H4 (cell line): ENCODE data around the gene NAPA. TPM values are rescaled to one million over a fixed set of nuclear protein-coding genes. Genes with fewer than 3 reads are reported as not detected.

Experiments
- DNase-seq: peaks from one replicate; pipeline ENCODE4 v3.0.0-alpha.2; 2015; ENCODE audit warnings: low spot score
- total RNA-seq: library from RNA; depleted of rRNA; stranded (reverse); fragments of >200 nt; shearing (Covaris generic); gene quantifications from 2 replicates; pipeline ENCODE4 v1.2.3, GENCODE V29; 2014

NAPA gene
- total RNA-seq, 1 experiment from 2014 or later: 135 TPM

DNA sequence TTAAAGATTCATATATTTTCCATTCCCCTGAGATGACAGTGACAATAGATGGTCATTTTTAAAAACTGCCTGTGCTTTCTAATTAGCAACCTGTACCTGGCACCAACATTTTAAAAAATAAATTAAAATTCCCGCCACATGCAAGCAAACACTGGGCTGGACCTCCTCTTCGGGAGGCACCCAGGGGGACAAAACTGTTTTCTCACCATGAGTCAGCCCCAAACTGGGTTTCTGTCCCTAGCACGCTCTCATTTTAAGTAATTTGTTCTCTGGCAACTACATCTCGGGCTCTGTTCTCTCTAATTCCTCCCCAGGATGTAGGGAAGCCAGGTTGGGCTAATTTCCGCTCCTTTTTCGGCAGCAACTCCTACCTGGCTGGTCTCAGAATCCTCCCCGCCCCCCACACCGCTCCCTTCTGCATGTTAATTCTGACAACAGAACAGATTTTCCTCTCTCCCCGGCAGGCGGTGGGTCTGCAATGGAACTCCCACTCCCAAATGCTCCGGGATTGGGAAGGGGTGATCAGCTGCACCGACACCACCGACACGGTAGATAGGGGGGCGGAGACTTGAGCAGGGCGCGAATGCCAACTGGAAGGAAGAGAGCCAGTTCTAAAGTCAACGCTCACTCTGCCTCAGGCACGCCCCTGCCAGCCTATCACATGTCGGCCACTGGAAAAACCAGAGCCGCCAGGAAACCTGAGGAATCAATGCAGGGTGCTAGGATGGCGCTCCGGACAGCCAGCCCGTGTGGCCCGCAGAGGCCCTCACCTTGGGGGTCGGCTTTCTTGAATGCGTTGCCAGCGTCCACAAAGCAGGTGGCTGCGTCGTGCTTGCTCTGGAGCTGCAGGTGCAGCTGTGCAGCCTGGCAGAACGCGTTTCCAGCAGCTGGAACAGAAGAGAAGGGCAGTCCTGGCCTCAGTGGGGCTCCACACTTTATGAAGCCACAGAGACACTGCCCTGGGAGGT, 14.7 kb downstream of the NAPA start:
- no peak for DNase-seq

GRCh38 chr19:47499371-47499770, 15.5 kb downstream of the NAPA start:
- DNase-seq: no peak

- no peak for DNase-seq
Measured at GRCh38 chr19:47498561-47498960, 16.3 kb downstream of the NAPA start.

- DNase-seq: no peak
Measured at GRCh38 chr19:47497821-47498520, 16.9 kb downstream of the NAPA start.

GRCh38 chr19:47497050-47497766, 17.7 kb downstream of the NAPA start:
- no peak for DNase-seq

GRCh38 chr19:47495478-47496372, 19.1 kb downstream of the NAPA start:
- no peak for DNase-seq

DNA sequence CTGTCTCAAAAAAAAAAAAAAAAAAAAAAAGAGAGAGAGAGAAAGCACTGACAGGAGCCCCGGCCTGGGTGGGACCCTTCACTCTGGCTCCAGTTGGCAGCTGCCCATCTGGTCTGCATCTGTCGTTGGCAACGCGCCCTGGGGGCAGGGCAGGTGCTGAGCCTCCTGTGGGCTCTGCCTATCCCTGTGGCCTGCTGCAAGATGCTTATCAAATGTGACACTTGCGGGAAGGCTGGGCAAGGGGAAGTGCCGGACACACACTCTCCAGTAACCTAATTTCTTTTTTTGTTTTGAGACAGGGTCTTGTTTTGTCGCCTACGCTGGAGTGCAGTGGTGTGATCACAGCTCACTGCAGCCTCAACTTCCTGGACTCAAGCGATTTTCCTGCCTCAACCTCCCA, 20.1 kb downstream of the NAPA start:
- DNase-seq: no peak

DNA sequence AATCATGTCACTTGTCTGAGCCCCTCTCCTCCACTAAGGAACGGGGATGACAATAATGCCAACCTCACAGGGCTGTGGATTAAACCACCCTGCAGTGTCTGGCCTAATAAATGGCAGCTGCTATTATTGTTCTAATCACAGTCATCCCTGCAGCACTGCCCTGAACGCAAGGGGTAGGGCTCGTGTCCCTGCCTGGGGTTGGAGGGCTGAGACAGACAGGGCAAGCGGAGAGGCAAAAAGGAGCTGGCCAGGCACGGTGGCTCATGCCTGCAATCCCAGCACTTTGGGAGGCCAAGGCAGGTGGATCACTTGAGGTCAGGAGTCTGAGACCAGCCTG, 20.7 kb downstream of the NAPA start:
- no peak for DNase-seq

GRCh38 chr19:47493378-47494210, 21.3 kb downstream of the NAPA start:
- no peak for DNase-seq

- no peak for DNase-seq
Measured at GRCh38 chr19:47492571-47493377, 22.1 kb downstream of the NAPA start.

- no peak for DNase-seq
Measured at GRCh38 chr19:47492137-47492533, 22.7 kb downstream of the NAPA start.

- no peak for DNase-seq
Measured at GRCh38 chr19:47491358-47492136, 23.3 kb downstream of the NAPA start.

DNA sequence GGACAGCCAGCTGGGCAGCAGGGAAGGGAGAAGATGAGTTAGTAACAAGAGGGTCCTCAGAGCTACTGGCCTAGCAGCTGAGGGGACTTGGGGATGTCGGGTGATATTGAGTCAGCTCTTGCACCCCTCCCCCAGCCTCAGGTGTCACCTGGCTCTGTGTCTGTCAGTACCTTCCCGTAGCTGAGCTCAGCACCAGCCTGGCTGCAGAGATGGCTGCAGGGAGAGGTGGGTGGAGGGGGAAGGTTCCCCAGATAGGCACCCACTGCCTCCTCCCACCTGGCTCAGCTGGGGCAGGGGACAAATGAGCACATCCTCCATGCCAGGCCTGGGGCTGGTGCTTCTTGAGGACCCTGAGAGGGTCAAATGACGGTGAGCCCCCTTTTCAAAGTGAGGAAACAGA, 24.0 kb downstream of the NAPA start:
- DNase-seq: no peak

DNA sequence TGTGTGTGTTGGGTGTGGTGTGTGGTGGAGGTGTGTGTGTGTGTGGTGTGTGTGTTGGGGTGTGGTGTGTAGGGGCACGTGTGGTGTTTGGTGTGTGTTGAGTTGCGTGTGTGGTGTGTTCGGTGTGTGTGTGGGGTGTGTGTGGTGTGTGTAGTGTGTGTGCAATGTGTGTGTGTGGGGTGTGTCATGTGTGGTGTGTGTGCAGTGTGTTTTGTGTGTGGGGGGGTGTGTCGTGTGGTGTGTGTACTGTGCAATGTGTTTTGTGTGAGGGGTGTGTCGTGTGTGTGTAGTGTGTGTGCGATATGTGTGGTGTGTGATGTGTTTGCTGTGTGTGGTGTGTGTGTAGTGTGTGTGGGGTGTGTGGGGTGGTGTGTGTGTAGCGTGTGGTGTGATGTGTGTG, 24.8 kb downstream of the NAPA start:
- DNase-seq: no peak

DNA sequence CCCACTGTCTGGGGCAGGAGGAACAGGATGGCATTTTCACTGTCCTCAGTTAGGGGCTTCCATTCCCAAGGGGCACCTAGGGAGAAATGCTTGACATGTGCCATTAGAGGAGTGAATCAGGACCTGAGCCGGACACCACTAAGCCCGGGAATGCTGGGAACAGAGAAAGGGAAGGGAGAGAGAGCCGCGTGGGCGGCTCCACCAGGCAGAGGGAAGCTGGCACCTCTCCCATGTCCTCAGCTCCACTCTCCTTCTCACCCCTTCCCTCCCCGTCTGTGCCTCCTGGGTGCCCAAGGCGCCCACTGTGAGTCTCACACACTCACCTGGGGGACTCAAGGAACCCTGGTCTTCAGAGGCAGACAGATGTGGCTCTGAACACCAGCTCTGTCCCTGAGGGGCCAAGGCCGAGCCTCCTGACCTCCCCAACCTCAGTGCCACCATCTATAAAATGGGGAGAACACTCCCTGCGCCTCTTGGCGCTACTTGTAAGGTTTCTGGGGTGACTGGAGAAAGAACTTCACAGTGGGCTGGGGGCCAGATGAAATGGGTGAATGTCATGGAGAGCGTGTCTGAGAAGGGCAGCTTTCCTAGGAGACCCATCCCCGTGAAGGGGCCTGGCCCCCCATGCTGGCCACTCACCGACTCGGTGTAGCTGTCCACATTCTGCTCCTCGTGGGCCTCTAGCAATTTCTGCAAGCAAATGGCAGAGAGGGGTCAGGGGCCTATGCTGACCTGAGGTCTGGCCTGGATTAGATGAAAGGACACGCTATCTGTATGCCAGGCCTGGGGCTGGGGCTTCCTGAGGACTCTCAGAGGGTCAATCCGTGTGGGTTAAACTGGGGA, 25.6 kb downstream of the NAPA start:
- DNase-seq: no peak

DNA sequence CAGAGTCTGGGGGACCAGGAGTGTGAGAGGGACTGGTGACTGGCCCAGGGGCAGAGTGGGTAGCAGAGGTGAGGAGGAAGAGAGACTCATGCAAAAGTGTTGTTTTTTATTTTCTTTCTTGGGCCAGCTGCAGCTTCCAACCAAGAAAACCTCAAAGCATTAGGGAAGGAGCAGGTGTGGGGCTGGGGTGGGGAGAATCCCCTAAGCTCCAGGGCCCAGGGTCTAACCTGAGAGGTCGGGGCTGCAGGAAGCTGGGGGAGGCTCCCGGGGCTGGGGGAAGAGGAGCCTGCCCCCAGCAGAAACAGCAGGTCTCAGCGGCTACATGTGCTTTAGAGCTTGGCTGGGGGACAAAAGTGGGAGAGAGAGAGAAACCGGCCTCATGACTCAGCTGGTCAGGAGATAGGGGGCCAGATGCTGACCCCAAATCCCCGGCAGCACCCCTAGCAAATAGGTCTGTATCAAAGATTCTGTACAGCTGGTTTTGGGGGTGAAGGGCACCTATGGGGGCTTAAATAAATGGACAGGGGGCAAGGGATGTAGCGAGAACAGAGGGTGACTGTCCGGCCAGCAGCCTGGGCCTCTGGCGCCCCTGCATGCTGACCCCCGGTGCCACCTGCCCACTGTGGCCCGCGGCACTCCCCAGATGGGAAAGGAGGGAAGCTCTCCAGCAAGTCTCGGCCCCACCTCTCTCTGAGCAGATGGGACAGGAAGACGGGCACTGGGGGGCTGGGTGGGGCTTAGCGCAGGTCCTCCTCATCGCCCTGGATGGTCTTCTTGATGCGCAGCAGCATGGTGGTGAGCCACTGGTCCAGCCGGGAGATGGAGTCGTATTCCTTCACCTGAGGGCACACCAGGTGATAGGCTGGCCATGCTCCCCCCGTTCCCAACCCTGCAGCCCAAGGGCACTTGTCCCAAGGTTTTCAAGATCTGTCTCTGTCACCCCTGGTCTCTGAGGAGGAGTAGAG, 27.0 kb downstream of the NAPA start:
- DNase-seq: no peak

DNA sequence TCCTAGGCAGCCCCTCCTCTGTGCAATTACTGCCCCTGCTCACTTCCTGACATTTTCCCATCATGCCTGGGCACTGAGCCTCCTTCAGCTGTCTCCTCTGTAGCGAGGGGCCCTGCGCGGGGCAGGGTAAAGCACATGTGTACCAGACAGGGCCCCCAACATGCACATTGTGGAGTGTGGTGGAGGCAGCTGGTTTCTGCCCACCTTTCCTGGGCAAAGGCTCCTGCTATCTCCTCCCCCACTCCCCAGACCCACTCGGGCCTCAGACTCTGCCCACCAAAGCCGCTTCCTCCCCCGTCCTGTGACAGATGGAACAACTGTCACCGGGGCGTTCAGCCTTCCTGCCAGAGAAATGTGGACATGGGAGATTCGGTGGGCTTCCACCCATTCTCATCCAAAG, 28.0 kb downstream of the NAPA start:
- no peak for DNase-seq
